Dermis microvascular lymphatic vessel endothelial cell (primary cell): ENCODE data around the gene WDR37. TPM values are rescaled to one million over a fixed set of nuclear protein-coding genes. Genes with fewer than 3 reads are reported as not detected.
A peak's percentile ranks its signal among the peaks of the same experiment; 100 is the strongest.

Source experiments
- DNase-seq, 2 donors: peaks; one replicate each; pipeline versions ENCODE4 v3.0.0 to v3.0.0-alpha.2; 2010; ENCODE audit warnings: low read depth in 2 of 2
- total RNA-seq: library from RNA; depleted of rRNA; stranded (reverse); fragments of >200 nt; gene quantifications from 2 replicates; pipeline ENCODE4 v1.2.1, GENCODE V29; 2014

Gene WDR37
- total RNA-seq, 1 donor from 2014 or later: 13.0 TPM

DNA sequence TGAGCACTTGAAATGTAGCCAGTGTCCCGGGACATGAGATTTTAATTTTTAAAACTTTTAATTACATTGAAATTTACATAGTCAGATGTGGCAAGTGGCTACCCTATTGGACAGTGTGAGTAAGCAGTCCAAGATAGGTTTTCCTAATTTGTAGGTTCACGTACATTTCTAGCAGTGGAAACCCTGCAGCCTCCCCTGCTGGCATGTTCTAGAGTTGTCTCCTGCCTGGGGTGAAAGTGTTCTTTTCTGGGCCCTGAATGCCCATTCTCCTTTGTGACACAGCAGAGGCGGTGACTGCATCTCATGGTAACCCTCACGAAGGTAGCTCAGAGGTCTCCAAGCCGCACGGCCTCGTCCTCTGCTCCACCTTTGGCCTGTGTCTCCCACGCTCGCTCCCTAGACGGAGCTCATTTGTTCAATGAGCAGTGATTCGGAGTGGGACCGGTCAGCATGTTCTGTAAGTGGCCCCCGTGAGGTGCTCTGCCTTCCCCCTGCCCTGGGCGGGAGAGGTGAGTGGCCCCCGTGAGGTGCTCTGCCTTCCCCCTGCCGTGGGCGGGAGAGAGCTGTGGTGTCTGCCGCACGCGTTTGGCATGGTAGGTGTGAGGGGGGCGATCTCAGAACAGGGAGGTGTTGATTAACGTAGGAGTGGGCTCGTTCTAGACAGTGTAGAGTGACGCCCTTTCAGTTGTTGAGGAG is 18.0 kb downstream of the WDR37 start:
- no peak for DNase-seq

DNA sequence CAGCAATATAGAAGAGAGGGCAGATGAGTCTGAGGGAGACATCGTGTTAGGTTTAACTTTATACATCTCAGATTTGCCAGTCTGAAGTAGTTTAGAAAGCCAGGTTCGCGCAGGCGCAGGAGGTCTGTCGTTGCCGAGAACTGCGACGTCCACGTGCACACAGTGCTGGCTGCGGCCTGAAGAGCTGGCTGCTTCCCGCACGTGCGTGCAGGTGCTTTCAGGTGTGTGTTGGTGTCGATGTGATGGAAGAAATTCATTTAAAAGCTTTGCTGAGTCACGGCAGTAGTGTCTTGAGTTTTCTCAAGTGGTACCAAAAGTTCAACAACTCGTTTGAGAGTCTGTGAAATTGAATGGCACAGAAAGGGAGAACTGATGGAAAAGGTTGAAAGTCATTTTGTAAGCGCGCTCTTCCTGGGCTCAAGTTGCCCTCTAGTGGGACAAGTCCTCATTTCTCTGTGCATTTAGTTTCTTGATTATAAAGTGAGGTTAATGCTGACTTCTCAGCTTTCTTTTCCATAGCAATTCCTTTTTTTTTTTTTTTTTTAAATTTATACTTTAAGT is 18.6 kb downstream of the WDR37 start:
- DNase-seq: peak in 1 of 2 donors; percentile 31

DNA sequence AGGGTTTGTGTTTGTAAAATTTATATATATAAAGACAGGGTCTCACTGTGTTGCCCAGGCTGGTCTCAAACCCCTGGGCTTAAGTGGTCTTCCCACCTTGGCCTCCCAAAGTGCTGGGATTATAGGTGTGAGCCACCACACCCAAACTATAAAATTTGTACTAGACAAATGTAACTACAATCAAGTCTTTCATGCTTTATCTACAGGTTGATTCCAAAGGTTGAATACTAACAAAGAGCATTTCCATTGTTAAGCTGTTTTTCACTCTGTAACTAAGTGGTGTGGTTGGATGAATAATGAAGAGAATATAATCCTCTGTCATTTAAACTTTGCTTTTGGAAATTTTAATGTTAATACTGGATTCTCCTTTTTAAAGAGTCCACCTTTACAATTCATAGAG is 22.5 kb downstream of the WDR37 start:
- DNase-seq: no peak

DNA sequence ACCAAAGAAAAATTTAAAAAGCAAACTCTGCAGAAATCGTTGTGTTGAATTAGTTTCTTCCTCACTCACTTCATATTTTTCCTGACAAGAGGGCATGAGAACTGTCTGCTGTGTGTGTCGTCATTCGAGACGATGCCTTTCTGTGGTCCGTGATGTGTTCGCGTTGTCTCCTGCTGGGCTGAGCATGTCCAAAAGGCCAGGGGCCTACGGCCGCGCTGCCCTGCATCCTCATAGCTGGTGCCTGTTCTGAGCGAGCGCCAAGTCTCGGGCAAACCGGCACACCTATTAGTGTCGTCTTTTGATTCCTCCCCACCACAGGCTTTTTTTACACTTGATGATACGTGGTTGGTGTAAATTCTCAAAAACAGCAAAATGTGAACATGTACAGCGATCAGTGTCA is 27.4 kb downstream of the WDR37 start:
- DNase-seq: no peak

DNA sequence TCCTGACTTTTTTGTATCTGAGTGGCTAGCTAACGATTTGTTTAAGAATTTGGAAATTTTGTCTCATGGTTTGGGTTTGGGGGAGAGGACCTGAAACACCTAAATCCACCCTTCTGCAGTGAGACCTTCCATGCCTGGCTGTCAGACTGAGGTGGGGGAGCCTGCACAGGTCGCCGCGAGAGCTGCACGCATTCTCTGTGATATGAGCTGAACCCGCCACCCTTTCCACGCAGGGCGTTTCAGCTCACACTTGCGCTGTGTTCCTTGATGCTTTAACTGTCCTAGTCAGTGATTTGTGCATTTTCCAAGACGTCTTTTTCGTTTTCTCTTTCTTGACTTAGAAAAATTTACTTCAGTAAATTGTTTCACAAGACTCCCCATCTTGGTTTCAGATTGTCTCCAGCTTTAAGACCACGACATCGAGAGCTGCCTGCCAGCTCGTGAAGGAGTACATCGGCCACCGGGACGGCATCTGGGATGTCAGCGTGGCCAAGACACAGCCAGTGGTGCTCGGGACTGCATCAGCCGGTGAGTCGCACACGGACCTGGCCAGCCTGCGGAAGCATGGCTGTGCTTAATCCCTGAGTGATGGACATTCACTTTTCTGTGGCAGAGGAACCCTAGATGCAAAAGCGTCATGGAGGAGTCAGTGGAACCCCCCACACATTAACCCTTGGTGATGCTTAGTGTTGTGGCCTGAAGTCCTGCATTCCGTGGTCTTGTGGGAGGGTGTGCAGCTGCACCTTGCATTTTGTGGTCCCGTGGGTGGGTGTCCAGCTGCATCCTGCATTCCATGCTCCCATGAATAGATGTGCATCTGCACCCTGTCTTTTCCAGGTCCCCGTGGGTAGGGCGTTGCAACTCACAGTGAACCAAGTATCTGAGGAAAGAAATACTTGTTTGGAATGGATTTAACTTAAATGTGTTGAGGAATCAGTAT is 28.1 kb downstream of the WDR37 start:
- DNase-seq: no peak

DNA sequence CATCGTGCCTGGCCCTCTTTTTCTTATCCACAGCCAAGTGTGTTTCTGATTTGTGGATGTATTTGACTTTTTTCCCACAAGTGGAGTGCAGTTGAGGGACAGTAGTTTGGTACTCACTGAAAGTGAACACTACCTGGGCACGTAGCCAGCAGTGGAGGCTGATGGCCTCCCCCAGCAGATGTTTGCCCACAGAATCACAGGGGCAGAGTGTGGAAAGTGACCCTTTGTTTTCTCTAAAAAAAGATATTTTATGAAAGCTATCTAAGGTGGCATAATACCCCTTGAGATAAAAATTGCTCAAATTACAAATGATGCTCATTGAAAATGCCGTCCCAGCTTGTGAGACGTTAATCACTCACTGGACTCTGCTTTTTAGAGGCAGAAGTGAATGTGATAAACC is 29.1 kb downstream of the WDR37 start:
- no peak for DNase-seq

DNA sequence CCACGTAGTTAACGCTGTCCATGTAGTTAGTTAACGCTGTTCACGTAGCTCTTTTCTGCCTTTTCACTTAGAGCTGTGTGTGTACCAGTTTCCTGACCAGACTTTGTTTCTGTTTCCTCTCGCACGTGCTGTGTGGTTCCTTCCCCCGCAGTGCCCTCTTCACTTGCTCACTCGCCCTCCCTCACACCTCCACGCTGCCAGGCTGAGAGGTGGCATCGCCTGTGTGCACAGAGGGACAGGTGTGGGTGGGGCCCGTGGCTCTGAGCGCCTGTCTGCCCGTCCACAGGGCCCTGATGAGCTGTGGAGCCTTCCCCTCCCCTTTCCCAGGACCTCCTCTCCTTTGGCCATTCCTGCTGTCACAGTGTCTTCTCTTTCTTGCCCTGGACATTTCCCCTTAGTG is 30.6 kb downstream of the WDR37 start:
- DNase-seq: no peak

DNA sequence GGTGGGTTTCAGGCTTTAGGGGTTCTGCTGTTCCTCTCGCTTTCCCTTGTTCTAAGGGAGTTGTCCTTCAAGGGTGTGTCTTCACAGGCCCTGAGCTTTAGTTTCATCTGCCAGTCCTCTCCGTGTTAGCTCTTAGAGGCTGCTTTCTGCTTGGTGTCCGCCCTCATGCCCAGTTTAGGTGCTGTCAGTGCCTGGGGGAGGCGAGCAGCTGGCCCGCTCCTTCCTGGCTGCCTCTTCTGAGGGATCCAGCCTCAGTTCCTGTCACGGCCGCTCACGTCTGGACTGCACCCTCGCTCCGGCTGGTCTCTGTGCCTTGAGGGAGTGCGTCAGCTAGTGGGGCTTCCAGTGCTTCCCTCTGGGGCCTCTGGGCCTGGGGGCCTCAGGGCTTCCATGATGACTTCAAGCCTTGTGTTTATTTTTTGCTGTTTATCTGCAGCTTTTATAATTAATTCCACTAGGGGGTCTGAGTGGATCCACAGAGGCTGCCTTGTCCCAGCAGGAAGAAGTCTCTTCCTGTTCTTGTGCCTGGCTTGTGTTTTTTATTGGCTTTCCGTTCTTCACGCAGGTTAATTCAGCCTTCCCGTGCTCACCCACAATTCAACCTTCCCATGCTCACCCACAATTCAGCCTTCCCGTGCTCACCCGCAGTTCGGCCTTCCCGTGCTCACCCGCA is 33.0 kb downstream of the WDR37 start:
- peak in 1 of 2 donors; percentile 12 for DNase-seq

DNA sequence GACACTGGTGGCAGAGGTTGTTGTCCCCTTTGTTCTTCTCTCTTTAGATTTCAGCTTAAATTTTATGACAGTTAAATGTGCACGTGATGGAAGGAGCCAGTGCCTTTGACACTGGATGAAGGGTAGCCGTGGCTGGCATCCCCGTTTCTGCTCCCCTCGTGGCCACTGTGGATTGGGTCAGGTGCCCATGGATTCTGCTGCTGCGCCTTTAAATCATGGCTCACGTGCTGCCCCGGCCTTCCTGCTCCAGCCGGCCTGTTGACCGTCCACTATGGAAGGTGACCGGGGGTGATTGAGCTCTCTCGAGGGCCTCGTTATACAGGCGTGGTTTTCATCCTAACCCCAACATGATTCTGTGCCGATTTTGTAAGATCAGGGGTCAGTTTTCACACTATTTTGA is 34.5 kb downstream of the WDR37 start:
- DNase-seq: no peak

DNA sequence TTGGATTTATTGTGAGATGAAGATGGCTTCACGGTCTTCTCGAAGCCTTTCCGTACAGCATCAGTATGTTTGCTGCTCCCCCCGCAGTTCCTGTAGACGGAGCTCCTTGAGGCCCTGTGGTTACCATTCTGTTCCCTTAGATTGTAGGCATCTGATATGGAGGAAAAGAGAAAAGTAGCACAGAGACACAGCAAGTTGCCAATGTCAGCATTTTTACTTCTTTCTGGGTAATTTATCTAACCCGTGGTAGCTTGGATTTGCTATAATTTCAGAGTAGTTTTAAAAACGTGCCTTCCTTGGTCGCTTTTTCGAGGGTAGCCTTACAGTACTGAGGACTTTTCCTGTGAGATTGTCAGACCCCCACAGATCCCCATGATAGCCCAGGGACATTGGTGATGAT is 37.5 kb downstream of the WDR37 start:
- no peak for DNase-seq

DNA sequence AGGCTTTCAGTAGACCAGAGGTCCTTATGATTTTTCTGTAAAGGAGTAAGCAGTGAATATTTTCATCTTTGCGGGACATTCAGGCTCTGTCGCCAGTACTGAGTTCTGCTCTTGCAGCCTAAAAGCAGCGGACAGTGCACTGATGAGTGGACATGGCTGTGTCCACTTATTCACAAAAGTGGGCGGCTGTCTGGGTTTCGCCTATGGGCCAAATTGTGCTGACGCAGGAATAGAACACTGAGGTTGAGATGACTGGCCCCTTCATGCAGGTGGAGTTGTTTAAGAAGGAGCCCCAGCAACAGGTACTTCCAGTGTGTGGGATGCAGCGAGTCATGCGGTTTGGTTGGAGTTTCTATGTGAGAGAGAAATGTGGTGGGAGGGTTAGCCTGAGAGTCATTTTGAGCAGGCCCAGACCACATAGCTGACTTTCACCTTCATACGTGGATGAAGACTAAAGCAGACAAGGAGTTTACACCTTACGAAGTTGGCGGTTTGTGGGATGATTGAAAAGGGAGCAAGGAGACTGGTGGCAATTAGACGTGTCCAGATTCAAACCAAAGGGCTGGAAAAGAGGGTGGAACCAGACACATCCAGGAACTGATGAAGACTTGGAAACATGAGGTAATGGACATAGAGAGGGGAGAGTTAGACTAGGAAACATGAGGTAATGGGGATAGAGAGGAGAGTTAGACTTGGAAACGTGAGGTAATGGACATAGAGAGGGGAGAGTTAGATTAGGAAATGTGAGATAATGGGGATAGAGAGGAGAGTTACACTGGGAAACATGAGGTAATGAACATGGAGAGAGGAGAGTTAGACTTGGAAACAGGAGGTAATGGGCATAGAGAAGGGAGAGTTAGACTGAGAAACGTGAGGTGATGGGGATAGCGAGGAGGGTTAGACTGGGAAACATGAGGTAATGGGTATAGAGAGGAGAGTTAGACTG is 38.2 kb downstream of the WDR37 start:
- no peak for DNase-seq

DNA sequence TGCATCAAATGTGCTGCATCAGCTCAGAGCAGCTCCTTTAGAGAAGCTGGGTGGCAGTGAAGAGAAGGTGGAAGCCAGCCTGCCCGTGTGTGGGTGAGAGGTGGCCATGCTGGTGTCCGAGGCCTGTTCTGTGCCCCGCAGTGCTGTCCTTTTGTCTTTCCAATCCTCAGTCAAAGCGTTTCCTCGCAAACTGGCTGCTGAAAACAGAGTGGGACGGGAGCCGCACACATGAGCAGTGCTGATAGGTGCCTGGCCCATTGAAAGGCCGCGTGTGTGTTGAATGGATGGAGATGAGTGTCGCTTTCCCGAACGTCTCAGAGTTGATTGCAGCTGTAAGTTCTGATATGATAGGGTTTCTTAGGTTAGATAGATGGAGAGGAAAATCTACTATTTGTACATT is 39.3 kb downstream of the WDR37 start:
- DNase-seq: no peak

DNA sequence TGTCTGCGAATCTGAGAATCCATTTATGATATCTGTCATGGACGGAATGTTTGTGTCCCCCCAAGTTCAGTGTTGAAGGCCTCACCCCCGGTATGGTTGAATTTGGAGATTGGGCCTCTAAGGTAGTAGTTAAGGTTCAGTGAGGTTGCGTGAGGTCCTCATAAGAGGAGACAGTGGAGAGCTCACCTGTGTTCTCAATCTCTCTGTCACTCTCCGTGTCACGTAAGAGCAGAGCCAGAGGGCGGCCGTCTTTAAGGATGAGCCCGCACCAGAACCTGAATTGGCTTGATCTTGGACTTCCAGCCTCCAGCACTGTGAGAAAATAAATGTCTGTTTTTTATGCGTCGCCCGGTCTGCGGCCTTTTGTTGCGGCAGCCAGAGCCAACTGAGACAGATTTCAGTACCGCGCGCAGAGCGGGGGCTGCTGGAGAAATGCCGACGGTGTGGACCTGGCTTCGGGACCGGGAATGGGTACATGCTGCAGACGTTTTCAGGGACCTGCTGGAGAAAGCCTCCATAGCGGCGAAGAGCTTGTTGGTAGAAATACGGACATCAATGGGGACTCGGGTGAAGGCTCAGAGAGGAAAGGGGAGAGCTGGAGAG is 40.2 kb downstream of the WDR37 start:
- no peak for DNase-seq

DNA sequence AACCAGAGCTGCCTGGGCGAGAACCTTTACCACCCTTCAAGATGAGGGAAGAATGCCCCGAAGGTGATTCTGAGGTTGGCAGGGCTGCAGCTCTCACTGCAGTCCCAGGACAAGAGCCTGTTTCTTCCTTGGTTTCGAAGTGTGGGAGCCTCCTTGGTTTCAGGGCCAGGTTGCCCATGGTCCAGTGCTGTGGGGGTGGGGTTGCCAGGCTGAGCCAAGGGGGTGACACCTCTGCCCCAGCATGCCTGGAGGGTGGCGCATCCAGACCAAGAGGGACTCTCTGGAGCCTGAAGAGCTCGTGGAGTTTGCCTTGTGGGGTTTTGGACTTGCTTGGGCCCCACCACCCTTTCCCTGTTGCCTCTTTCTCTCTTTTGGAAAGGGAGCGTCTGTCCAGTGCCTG is 41.3 kb downstream of the WDR37 start:
- no peak for DNase-seq

DNA sequence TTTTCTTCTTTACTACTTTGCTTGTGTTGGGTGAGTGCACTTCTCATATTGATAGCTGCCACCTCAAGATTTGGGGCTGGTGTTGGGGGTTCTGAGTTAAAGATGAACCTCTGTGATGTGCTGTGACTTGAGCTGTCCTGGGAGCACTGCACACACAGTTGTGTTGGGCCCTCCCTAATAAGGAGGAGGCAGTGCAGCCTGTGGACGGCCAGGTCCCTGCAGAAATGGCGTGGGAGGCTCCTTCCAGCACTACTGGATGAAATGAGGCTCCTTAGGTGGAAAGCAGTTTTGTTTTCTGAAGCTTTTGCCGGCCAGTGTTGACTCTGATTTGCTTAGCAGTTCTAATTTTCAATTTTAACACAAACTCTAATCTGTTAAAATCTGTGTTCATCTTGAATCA is 44.0 kb downstream of the WDR37 start:
- no peak for DNase-seq

DNA sequence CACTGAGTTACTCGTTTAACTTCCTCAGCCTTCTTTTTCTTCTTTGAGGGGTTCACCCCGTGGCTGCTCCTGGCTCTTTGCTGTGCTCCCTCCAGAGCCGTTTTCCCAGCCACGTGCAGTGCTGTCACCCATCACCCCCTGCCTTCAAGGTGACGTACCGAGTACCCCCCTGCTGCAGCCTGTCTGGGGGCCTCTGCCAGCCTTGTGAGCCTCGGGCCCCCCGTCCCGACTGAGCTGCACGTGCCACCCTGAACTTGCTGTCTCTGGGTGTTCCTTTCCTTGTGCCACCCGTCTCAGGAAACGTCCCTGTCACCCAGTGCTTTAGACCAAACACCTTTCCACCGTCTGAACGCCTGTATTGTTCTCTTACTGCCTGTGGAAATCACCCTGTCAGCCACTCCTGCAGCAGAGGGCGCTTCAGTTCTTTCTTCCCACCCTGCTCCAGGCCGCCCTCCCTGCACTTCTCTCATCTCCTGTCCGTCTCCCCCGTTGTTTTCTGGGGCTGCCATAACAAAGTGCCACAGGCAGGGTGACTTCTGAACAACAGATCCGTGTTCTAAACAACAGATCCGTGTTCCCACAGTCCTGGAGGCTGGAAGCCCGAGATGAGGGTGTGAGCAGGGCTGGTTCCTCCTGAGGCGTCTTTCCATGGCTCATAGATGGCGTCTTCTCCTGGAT is 44.6 kb downstream of the WDR37 start:
- no peak for DNase-seq

DNA sequence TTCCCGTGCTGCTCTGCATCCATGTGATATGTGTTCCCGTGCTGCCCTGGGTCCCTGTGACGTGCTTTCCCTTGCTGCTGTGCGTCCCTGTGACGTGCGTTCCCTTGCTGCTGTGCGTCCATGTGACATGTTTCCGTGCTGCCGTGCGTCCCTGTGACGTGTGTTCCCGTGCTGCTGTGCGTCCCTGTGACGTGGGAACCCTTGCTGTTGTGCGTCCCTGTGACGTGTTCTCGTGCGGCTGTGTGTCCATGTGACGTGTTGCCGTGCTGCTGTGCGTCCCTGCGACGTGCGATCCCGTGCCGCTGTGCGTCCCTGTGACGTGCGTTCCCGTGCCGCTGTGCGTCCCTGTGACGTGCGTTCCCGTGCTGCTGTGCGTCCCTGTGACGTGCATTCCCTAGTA is 45.8 kb downstream of the WDR37 start:
- DNase-seq: no peak

DNA sequence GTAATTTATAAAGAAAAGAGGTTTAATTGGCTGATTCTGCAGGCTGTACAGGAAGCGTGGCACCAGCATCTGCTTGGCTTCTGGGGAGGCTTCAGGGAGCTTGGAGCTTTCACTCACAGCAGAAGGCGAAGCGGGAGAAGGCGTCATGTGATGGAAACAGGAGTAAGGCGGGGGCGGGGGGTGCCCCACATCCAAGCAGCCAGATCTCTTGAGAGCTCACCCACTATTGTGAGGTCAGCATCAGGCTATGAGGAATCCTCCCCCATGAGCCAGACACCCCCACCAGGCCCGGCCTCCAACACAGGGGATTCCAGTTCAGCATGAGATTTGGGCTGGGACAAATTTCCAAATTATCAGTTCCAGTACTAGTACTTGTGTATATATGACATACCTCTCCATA is 46.2 kb downstream of the WDR37 start:
- no peak for DNase-seq

DNA sequence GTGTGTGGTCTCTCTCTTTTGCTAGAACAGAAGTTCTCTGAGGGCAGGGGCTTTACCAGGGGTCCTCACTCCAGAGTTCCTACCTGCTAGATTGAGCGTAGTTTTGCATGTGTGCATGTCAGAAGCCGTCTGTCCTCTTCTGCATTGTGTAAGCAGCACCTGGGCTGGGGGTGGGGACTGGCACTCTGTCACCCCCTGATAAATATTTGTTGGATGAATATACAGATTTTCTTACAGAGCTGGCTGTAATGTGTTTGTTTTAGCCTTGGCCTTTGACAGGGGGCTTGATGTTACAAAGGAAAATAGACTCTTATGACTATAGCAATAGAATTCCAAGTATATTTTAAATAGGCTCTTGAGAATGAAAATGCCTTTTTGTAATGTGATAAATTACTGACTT is 46.6 kb downstream of the WDR37 start:
- no peak for DNase-seq

DNA sequence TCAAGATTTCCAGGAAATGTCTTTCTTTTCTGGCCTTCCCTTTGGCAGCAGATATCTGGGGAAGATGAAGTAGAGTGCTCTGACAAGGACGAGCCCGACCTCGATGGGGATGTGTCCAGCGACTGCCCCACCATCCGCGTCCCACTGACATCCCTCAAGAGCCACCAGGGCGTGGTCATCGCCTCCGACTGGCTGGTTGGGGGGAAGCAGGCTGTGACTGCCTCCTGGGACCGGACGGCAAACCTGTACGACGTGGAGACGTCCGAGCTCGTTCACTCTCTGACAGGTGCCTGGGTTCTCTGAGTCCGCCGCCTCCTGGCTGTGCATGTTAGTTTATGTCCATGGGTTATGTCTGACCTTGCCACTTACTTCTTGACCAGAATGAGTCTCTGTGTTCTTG is 47.4 kb downstream of the WDR37 start:
- DNase-seq: no peak
